ENCODE measurements around the gene MAPKAP1. TPM values are rescaled to one million over a fixed set of nuclear protein-coding genes. Genes with fewer than 3 reads are reported as not detected.

MAPKAP1 gene
- total RNA-seq, 2 donors from 2014 or later, result 54.9 to 70.1 TPM

GRCh38 chr9:125509476-125509875, 197.5 kb downstream of the MAPKAP1 start:
- H3K27ac ChIP-seq, result no peak overlapping the region
- DNase-seq, result no peak
- H3K4me1 ChIP-seq, result peaks cover 9% of the 10 kb centered on the region
- H3K9me3 ChIP-seq, result no peaks in the 10 kb centered on the region
- TF ChIP-seq CTCF (IDR thresholded peaks at IDR 0.05), result no peak
- H3K9ac ChIP-seq (ENCODE audit: low read depth in 2 of 2, low read length in 2 of 2), result no peak overlapping the region
- no peak overlapping the region for H3K4me3 ChIP-seq
- H3K27me3 ChIP-seq, result no peaks in the 10 kb centered on the region
- H3K36me3 ChIP-seq, result no peaks in the 10 kb centered on the region
- intact Hi-C loops (cut with DNase I), result no loop called here

- H3K9ac ChIP-seq (ENCODE audit: low read depth in 2 of 2, low read length in 2 of 2), result no peak overlapping the region
- H3K27ac ChIP-seq, result no peak overlapping the region
- intact Hi-C loops (cut with DNase I), result no loop called here
- H3K4me1 ChIP-seq, result peaks cover 3% of the 10 kb centered on the region
- no peak overlapping the region for H3K4me3 ChIP-seq
- no peaks in the 10 kb centered on the region for H3K27me3 ChIP-seq
- no peak for DNase-seq
- H3K36me3 ChIP-seq, result no peaks in the 10 kb centered on the region
- TF ChIP-seq CTCF (IDR thresholded peaks at IDR 0.05), result no peak
- no peaks in the 10 kb centered on the region for H3K9me3 ChIP-seq
These were observed 198.8 kb downstream of the MAPKAP1 start for GRCh38 chr9:125508249-125508648.

- no peaks in the 10 kb centered on the region for H3K9me3 ChIP-seq
- no peak overlapping the region for H3K9ac ChIP-seq (ENCODE audit: low read depth in 2 of 2, low read length in 2 of 2)
- H3K4me3 ChIP-seq, result no peak overlapping the region
- H3K27me3 ChIP-seq, result no peaks in the 10 kb centered on the region
- TF ChIP-seq CTCF (IDR thresholded peaks at IDR 0.05), result no peak
- H3K27ac ChIP-seq, result no peak overlapping the region
- H3K36me3 ChIP-seq, result no peaks in the 10 kb centered on the region
- intact Hi-C loops (cut with DNase I), result no loop called here
- no peak for DNase-seq
- no peaks in the 10 kb centered on the region for H3K4me1 ChIP-seq
These were observed 199.8 kb downstream of the MAPKAP1 start for GRCh38 chr9:125507226-125507625.

GRCh38 chr9:125505988-125506438, 201.0 kb downstream of the MAPKAP1 start:
- H3K27ac ChIP-seq, result no peak overlapping the region
- DNase-seq, result no peak
- no peaks in the 10 kb centered on the region for H3K27me3 ChIP-seq
- H3K4me1 ChIP-seq, result no peaks in the 10 kb centered on the region
- H3K36me3 ChIP-seq, result no peaks in the 10 kb centered on the region
- no peak overlapping the region for H3K4me3 ChIP-seq
- no peak overlapping the region for H3K9ac ChIP-seq (ENCODE audit: low read depth in 2 of 2, low read length in 2 of 2)
- TF ChIP-seq CTCF (IDR thresholded peaks at IDR 0.05), result no peak
- no peaks in the 10 kb centered on the region for H3K9me3 ChIP-seq
- intact Hi-C loops (cut with DNase I), result no loop called here

GRCh38 chr9:125504616-125505015, 202.4 kb downstream of the MAPKAP1 start:
- intact Hi-C loops (cut with DNase I), result no loop called here
- no peak overlapping the region for H3K4me3 ChIP-seq
- no peak for DNase-seq
- no peaks in the 10 kb centered on the region for H3K4me1 ChIP-seq
- H3K9me3 ChIP-seq, result no peaks in the 10 kb centered on the region
- no peak for TF ChIP-seq CTCF (IDR thresholded peaks at IDR 0.05)
- H3K27me3 ChIP-seq, result no peaks in the 10 kb centered on the region
- H3K9ac ChIP-seq (ENCODE audit: low read depth in 2 of 2, low read length in 2 of 2), result no peak overlapping the region
- H3K27ac ChIP-seq, result no peak overlapping the region
- H3K36me3 ChIP-seq, result no peaks in the 10 kb centered on the region

- Histone ChIP-seq H3K36me3 (no peaks in the 10 kb centered on the region), H3K4me1 (peaks cover 6% of the 10 kb centered on the region), H3K4me3 (no peak overlapping the region), H3K9me3 (no peaks in the 10 kb centered on the region), H3K9ac (ENCODE audit: low read depth in 2 of 2, low read length in 2 of 2) (no peak overlapping the region), H3K27ac (no peak overlapping the region), H3K27me3 (no peaks in the 10 kb centered on the region)
- intact Hi-C loops (cut with DNase I), result no loop called here
- TF ChIP-seq CTCF (IDR thresholded peaks at IDR 0.05), result no peak
- DNase-seq, result no peak
These were observed 209.1 kb downstream of the MAPKAP1 start for GRCh38 chr9:125497906-125498305.

Data from colonic mucosa (tissue), 4 donors.